Tongue (tissue), 2 donors: ENCODE data around the gene AFF3. TPM values are rescaled to one million over a fixed set of nuclear protein-coding genes. Genes with fewer than 3 reads are reported as not detected.

Experiments used
- DNase-seq: peaks from one replicate; pipeline ENCODE4 v3.0.0-alpha.2; 2015
- total RNA-seq: library from RNA; depleted of rRNA; stranded (reverse); fragments of >200 nt; gene quantifications from one replicate; pipeline ENCODE4 v1.2.3, GENCODE V29; 2014

The AFF3 gene
- total RNA-seq, 1 donor from 2014 or later = 18.0 TPM

- DNase-seq = no peak
Observed at GRCh38 chr2:100041946-100042345, 100.4 kb downstream of the AFF3 start.

- no peak for DNase-seq
Observed at GRCh38 chr2:100041385-100041784, 101.0 kb downstream of the AFF3 start.

GRCh38 chr2:100040906-100041305, 101.5 kb downstream of the AFF3 start:
- no peak for DNase-seq

GRCh38 chr2:100039291-100039980, 103.0 kb downstream of the AFF3 start:
- no peak for DNase-seq

GRCh38 chr2:100038011-100038410, 104.4 kb downstream of the AFF3 start:
- DNase-seq = no peak

GRCh38 chr2:100036793-100037192, 105.6 kb downstream of the AFF3 start:
- no peak for DNase-seq

GRCh38 chr2:100036026-100036425, 106.4 kb downstream of the AFF3 start:
- DNase-seq = no peak

- no peak for DNase-seq
Observed at GRCh38 chr2:100034431-100034830, 108.0 kb downstream of the AFF3 start.

- DNase-seq = no peak
Observed at GRCh38 chr2:100033976-100034375, 108.4 kb downstream of the AFF3 start.

GRCh38 chr2:100031604-100032003, 110.8 kb downstream of the AFF3 start:
- DNase-seq = no peak

- no peak for DNase-seq
Observed at GRCh38 chr2:100029460-100029859, 112.9 kb downstream of the AFF3 start.

- DNase-seq = no peak
Observed at GRCh38 chr2:100021791-100022340, 120.5 kb downstream of the AFF3 start.

GRCh38 chr2:100019499-100019898, 122.9 kb downstream of the AFF3 start:
- no peak for DNase-seq

- no peak for DNase-seq
Observed at GRCh38 chr2:100018341-100019193, 123.8 kb downstream of the AFF3 start.

GRCh38 chr2:100017633-100018032, 124.8 kb downstream of the AFF3 start:
- no peak for DNase-seq

GRCh38 chr2:100016756-100017155, 125.6 kb downstream of the AFF3 start:
- no peak for DNase-seq

GRCh38 chr2:100015849-100016248, 126.5 kb downstream of the AFF3 start:
- no peak for DNase-seq

- DNase-seq = no peak
Observed at GRCh38 chr2:100013892-100014677, 128.3 kb downstream of the AFF3 start.

- DNase-seq = no peak
Observed at GRCh38 chr2:100012561-100012960, 129.8 kb downstream of the AFF3 start.

- peak; percentile 53 for DNase-seq
Observed at GRCh38 chr2:100011272-100011731, 131.1 kb downstream of the AFF3 start.

- no peak for DNase-seq
Observed at GRCh38 chr2:100010606-100011005, 131.8 kb downstream of the AFF3 start.

GRCh38 chr2:100009743-100010142, 132.6 kb downstream of the AFF3 start:
- DNase-seq = no peak
